ENCODE measurements around the gene ZNF770.
"Not testable (repeated sequence)": the region's sequence is repeated elsewhere in the genome, so short reads cannot be mapped to it uniquely, and the experiment has no call there.

The ZNF770 gene

DNA sequence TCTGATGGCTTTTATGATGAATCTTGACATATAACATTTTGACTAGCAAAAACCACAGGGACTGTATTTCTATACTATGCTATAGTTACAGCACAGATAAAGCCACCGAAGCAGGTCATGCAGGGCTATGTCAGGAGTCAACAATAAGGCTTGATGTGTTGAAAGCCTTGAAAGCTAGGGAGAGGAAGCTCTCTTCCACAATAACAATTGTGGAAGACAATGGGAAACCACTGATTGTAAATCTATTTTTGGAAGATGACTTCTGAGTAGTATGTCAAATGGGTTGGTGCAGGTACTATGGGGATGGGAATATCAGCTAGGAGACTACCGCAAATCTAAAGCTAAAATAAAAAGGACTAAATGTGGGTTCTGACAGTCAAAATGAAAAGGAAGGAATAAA is 14.6 kb downstream of the ZNF770 start:
- H3K27me3 ChIP-seq (ENCODE audit: control insufficient read depth, insufficient read depth, low read length) = no peaks in the 10 kb centered on the region
- H3K27ac ChIP-seq (ENCODE audit: low read depth, low read length) = no peak overlapping the region
- H3K4me3 ChIP-seq (ENCODE audit: low read depth, low read length) = no peak overlapping the region
- no peaks in the 10 kb centered on the region for H3K9me3 ChIP-seq (ENCODE audit: control insufficient read depth, insufficient read depth, low read depth, low read length)
- H3K36me3 ChIP-seq (ENCODE audit: control insufficient read depth, insufficient read depth, low read length) = peaks cover 14% of the 10 kb centered on the region
- peaks cover 4% of the 10 kb centered on the region; the same call in 1 of the 2 replicates for H3K4me1 ChIP-seq (ENCODE audit: control insufficient read depth, insufficient read depth, low read length)
- no peak overlapping the region for H3K9ac ChIP-seq (ENCODE audit: low read length)

DNA sequence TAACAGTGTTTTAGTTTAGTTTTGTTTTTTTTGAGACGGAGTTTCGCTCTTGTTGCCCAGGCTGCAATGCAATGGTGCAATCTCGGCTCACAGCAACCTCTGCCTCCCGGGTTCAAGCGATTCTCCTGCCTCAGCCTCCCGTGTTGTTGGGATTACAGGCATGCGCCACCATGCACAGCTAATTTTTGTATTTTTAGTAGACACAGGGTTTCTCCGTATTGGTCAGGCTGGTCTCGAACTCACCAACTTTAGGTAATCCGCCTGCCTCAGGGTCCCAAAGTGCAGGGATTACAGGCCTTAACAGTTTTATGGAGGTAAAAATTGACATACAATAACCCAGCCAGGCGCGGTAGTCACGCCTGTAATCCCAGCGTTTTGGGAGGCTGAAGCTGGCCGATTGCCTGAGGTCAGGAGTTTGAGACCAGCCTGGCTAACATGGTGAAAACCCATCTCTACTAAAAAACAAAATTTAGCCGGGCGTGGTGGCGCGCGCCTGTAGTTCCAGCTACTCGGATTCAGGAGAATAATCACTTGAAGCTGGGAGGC is 17.9 kb downstream of the ZNF770 start:
- H3K4me3 ChIP-seq (ENCODE audit: low read depth, low read length) = peak overlapping the region; percentile 99
- H3K9ac ChIP-seq (ENCODE audit: low read length) = peak overlapping the region; percentile 59
- not testable (repeated sequence) for H3K4me1 ChIP-seq (ENCODE audit: control insufficient read depth, insufficient read depth, low read length); H3K27me3 ChIP-seq (ENCODE audit: control insufficient read depth, insufficient read depth, low read length); H3K27ac ChIP-seq (ENCODE audit: low read depth, low read length); H3K36me3 ChIP-seq (ENCODE audit: control insufficient read depth, insufficient read depth, low read length); H3K9me3 ChIP-seq (ENCODE audit: control insufficient read depth, insufficient read depth, low read depth, low read length)

DNA sequence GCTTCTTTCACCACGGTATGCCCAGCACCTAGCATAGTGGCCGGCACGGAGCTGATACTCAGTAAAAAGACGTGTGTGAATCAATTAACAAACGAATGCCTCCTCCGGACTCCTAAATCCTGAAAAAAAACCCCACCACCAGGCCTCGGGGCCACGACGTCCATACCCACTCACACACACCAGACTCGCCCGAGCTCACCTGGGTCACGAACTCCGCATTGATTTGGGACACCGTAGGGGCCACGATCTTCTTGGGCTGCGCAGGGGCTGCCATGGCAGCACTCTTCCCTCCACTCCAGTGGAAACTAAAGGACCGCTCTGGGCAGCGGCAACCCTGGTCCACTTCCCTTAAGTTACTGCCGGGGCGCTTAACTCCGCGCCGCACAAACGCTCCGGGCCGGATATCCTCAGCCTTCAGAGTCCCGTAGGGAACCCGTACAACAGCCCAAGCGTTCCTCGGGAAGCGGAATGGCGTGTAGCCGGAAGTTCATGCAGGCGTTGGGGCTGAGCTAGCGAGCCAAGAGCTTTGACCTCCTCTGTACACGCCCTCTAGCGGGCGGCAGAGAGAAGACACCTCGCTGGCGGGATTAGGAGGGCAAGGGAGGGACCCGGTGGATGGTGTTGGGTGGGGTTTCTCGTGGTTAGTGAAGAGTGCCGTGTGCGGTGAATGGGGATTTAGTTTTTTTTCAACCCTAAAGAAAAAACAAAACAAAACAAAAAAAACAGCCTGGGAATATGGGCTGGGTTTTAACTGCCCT is 18.6 kb downstream of the ZNF770 start, which contains the start of gene AQR:
Gene AQR (minus strand): TSS at position 403 of the 758 bp plus-strand sequence. CDS start 129 bp downstream, at position 274.
- peak within 1 kb of the TSS; percentile 95 for H3K9ac ChIP-seq (ENCODE audit: low read length)
- H3K36me3 ChIP-seq (ENCODE audit: control insufficient read depth, insufficient read depth, low read length) = peaks cover 9% of the 10 kb centered on the region
- peak within 1 kb of the TSS; percentile 99 for H3K4me3 ChIP-seq (ENCODE audit: low read depth, low read length)
- peaks cover 5% of the 10 kb centered on the region; the same call in 1 of the 2 replicates for H3K4me1 ChIP-seq (ENCODE audit: control insufficient read depth, insufficient read depth, low read length)
- no peaks in the 10 kb centered on the region for H3K27me3 ChIP-seq (ENCODE audit: control insufficient read depth, insufficient read depth, low read length)
- H3K27ac ChIP-seq (ENCODE audit: low read depth, low read length) = peak within 1 kb of the TSS; percentile 77
- no peaks in the 10 kb centered on the region for H3K9me3 ChIP-seq (ENCODE audit: control insufficient read depth, insufficient read depth, low read depth, low read length)

DNA sequence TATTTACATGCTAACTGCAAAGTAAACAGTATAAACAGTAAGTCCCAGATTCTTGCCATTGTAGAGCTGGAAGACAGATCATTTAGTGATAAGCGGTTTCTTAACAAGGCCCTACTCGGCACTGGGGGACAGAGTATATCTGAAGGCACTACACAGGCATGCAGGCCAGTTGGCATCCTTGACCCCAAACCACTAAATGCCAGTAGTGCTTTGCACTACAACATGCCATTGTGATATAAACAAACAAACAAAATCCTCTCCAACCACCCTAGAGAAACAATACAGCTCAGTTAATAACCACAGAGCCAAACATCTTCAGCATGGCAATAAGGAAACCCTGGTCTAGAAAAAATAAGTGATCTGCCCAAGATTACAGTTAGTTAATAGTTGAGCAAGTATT is 23.8 kb downstream of the ZNF770 start:
- no peaks in the 10 kb centered on the region for H3K27me3 ChIP-seq (ENCODE audit: control insufficient read depth, insufficient read depth, low read length)
- peaks cover 51% of the 10 kb centered on the region for H3K36me3 ChIP-seq (ENCODE audit: control insufficient read depth, insufficient read depth, low read length)
- no peak overlapping the region for H3K4me3 ChIP-seq (ENCODE audit: low read depth, low read length)
- no peak overlapping the region for H3K27ac ChIP-seq (ENCODE audit: low read depth, low read length)
- no peak overlapping the region for H3K9ac ChIP-seq (ENCODE audit: low read length)
- no peaks in the 10 kb centered on the region for H3K9me3 ChIP-seq (ENCODE audit: control insufficient read depth, insufficient read depth, low read depth, low read length)
- peaks cover 5% of the 10 kb centered on the region; the same call in 1 of the 2 replicates for H3K4me1 ChIP-seq (ENCODE audit: control insufficient read depth, insufficient read depth, low read length)

DNA sequence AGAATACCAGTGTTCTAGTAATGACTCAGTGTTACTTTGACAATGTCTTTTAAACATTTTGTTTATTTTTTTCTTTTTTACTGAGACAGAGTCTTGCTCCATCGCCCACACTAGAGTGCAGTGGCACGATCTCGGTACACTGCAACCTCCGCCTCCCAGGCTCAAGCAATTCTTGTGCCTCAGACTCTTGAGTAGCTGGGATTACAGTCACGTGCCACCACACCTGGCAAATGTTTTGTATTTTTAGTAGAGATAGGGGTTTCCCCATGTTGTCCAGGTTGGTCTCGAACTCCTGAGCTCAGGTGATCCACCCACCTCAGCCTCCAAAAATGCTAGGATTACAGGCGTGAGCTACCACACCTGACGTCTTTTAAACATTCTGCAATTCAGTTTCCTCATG is 34.2 kb downstream of the ZNF770 start:
- no peak overlapping the region for H3K27ac ChIP-seq (ENCODE audit: low read depth, low read length)
- H3K36me3 ChIP-seq (ENCODE audit: control insufficient read depth, insufficient read depth, low read length) = peaks cover 50% of the 10 kb centered on the region
- H3K4me3 ChIP-seq (ENCODE audit: low read depth, low read length) = no peak overlapping the region
- no peaks in the 10 kb centered on the region for H3K9me3 ChIP-seq (ENCODE audit: control insufficient read depth, insufficient read depth, low read depth, low read length)
- no peaks in the 10 kb centered on the region for H3K4me1 ChIP-seq (ENCODE audit: control insufficient read depth, insufficient read depth, low read length)
- H3K9ac ChIP-seq (ENCODE audit: low read length) = no peak overlapping the region
- H3K27me3 ChIP-seq (ENCODE audit: control insufficient read depth, insufficient read depth, low read length) = no peaks in the 10 kb centered on the region

DNA sequence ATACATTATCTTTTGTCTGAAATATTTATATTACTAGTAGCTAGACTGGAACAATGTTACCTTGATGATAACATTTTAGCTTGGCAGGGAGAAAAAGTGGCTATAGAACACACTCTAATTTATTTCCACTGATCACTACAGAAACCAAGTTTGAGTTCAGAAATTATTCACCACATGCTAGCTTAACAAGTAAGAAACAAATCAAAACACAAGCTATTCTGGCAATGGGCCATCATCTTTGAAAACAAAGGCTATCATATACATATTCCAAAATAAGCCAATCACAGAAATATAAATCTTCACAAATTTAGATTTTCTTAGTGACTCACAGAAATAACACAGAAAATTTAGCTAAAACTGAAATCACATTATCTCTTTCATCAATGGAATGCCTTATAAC is 35.6 kb downstream of the ZNF770 start:
- Histone ChIP-seq H3K4me1 (ENCODE audit: control insufficient read depth, insufficient read depth, low read length) (no peaks in the 10 kb centered on the region), H3K9ac (ENCODE audit: low read length) (no peak overlapping the region), H3K27me3 (ENCODE audit: control insufficient read depth, insufficient read depth, low read length) (no peaks in the 10 kb centered on the region), H3K9me3 (ENCODE audit: control insufficient read depth, insufficient read depth, low read depth, low read length) (no peaks in the 10 kb centered on the region), H3K4me3 (ENCODE audit: low read depth, low read length) (no peak overlapping the region), H3K27ac (ENCODE audit: low read depth, low read length) (no peak overlapping the region), H3K36me3 (ENCODE audit: control insufficient read depth, insufficient read depth, low read length) (peaks cover 53% of the 10 kb centered on the region)

DNA sequence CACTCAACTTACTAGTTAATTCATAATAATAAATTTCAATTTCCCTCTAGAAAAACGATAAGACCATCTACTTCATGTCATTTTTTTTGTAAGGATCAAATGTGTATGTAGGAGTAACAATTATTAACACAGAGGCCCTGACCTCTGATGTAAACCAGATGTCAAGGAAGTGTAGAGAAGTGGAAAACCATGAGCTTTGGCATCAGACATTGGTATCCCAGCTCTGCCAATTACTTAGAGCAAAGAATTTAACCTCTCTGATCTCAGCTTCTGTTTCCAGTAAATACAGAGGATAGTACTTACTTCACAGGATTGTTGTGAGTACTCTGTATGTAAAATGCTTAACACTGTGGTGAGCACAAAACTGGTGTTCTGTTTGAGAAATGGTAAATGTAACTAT is 36.1 kb downstream of the ZNF770 start:
- H3K27ac ChIP-seq (ENCODE audit: low read depth, low read length) = no peak overlapping the region
- H3K9ac ChIP-seq (ENCODE audit: low read length) = no peak overlapping the region
- H3K4me3 ChIP-seq (ENCODE audit: low read depth, low read length) = no peak overlapping the region
- no peaks in the 10 kb centered on the region for H3K27me3 ChIP-seq (ENCODE audit: control insufficient read depth, insufficient read depth, low read length)
- no peaks in the 10 kb centered on the region for H3K9me3 ChIP-seq (ENCODE audit: control insufficient read depth, insufficient read depth, low read depth, low read length)
- H3K36me3 ChIP-seq (ENCODE audit: control insufficient read depth, insufficient read depth, low read length) = peaks cover 53% of the 10 kb centered on the region
- H3K4me1 ChIP-seq (ENCODE audit: control insufficient read depth, insufficient read depth, low read length) = no peaks in the 10 kb centered on the region

DNA sequence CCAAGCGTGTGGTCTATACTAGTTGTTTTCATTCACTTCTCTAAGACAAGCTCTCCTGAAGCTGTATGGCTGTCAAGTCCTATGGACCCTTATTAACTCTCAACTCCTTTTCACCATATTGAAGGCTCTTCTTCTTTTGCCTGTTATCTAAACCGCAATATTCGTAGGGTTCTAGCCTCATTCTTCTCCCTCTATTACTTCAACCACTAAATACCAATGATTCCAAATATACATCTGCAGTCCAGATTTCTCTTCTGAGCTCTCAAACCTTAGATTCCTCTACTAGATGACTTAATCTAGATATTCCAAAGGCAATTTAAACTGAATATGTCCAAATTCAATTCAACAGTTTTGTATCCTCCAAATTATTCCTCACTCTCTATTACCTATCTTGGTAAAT is 43.2 kb downstream of the ZNF770 start:
- peaks cover 64% of the 10 kb centered on the region for H3K36me3 ChIP-seq (ENCODE audit: control insufficient read depth, insufficient read depth, low read length)

DNA sequence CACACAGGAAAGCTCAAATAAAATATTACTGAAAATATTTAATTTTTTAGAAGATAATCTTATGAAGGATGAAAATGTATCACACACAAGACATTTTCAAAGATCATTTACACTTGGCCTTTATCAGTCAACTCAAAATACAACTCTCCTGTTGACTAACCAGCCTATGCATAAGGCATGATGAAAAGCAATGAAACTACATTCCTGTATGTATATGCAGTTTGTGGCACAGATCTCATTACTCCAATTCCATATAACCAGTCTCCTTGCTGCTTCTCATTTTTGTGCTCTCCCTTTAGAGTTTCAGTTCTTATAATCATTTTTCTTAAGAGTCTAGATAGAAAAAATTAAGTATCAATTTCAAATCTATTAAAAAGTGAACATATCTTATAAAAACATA is 44.4 kb downstream of the ZNF770 start:
- Histone ChIP-seq H3K4me3 (ENCODE audit: low read depth, low read length) (no peak overlapping the region), H3K27ac (ENCODE audit: low read depth, low read length) (no peak overlapping the region), H3K36me3 (ENCODE audit: control insufficient read depth, insufficient read depth, low read length) (peaks cover 77% of the 10 kb centered on the region), H3K4me1 (ENCODE audit: control insufficient read depth, insufficient read depth, low read length) (no peaks in the 10 kb centered on the region), H3K9ac (ENCODE audit: low read length) (no peak overlapping the region), H3K27me3 (ENCODE audit: control insufficient read depth, insufficient read depth, low read length) (no peaks in the 10 kb centered on the region), H3K9me3 (ENCODE audit: control insufficient read depth, insufficient read depth, low read depth, low read length) (no peaks in the 10 kb centered on the region)

More for the DNA sequence above, 43.2 kb downstream of the ZNF770 start:
- no peaks in the 10 kb centered on the region for H3K4me1 ChIP-seq (ENCODE audit: control insufficient read depth, insufficient read depth, low read length)
- H3K27ac ChIP-seq (ENCODE audit: low read depth, low read length) = no peak overlapping the region
- H3K4me3 ChIP-seq (ENCODE audit: low read depth, low read length) = no peak overlapping the region
- H3K9ac ChIP-seq (ENCODE audit: low read length) = no peak overlapping the region
- H3K27me3 ChIP-seq (ENCODE audit: control insufficient read depth, insufficient read depth, low read length) = no peaks in the 10 kb centered on the region
- H3K9me3 ChIP-seq (ENCODE audit: control insufficient read depth, insufficient read depth, low read depth, low read length) = no peaks in the 10 kb centered on the region

DNA sequence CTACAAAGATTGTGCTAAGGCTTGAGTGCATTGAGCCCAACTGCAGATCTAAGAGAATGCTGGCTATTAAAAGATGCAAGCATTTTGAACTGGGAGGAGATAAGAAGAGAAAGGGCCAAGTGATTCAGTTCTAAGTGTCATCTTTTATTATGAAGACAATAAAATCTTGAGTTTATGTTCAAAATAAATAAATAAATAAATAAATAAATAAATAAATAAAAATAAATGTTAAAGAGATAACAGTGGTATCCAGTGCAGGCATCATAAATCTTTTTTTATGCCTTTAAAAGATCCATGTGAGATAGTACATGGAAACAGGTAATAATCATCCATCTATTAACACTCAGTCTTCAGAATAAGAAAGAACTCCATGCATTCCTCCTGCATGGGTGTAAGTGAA is 44.8 kb downstream of the ZNF770 start:
- H3K36me3 ChIP-seq (ENCODE audit: control insufficient read depth, insufficient read depth, low read length) = peaks cover 81% of the 10 kb centered on the region
- not testable (repeated sequence) for H3K4me3 ChIP-seq (ENCODE audit: low read depth, low read length); H3K9me3 ChIP-seq (ENCODE audit: control insufficient read depth, insufficient read depth, low read depth, low read length); H3K4me1 ChIP-seq (ENCODE audit: control insufficient read depth, insufficient read depth, low read length); H3K9ac ChIP-seq (ENCODE audit: low read length); H3K27me3 ChIP-seq (ENCODE audit: control insufficient read depth, insufficient read depth, low read length); H3K27ac ChIP-seq (ENCODE audit: low read depth, low read length)

DNA sequence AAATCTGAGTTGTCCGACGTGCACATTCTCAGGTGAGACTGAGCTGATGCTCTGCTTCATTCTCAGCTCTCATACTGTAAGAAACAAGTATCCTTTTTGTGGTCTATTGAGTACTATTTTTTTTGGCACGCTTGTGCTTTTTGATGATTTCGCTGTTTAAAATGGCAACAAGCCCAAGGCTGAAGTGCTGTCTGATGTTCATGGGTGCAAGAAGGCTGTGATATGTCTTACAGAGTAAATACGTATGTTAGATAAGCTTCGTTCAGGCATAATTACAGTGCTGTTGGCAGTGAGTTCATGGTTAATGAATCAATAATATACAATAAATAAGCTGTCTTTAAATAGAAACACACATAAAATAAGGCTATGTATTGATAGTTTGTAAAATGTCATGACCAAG is 45.7 kb downstream of the ZNF770 start:
- Histone ChIP-seq H3K27me3 (ENCODE audit: control insufficient read depth, insufficient read depth, low read length) (no peaks in the 10 kb centered on the region), H3K9ac (ENCODE audit: low read length) (no peak overlapping the region), H3K4me1 (ENCODE audit: control insufficient read depth, insufficient read depth, low read length) (no peaks in the 10 kb centered on the region), H3K9me3 (ENCODE audit: control insufficient read depth, insufficient read depth, low read depth, low read length) (no peaks in the 10 kb centered on the region), H3K27ac (ENCODE audit: low read depth, low read length) (no peak overlapping the region), H3K36me3 (ENCODE audit: control insufficient read depth, insufficient read depth, low read length) (peaks cover 79% of the 10 kb centered on the region), H3K4me3 (ENCODE audit: low read depth, low read length) (no peak overlapping the region)
